Ureter (tissue), 1 donor: ENCODE data around the gene CWC25. TPM values are rescaled to one million over a fixed set of nuclear protein-coding genes. Genes with fewer than 3 reads are reported as not detected.
A peak's percentile ranks its signal among the peaks of the same experiment; 100 is the strongest.
"Not testable (repeated sequence)": the region's sequence is repeated elsewhere in the genome, so short reads cannot be mapped to it uniquely, and the experiment has no call there.

Experiments used
- DNase-seq: peaks from one replicate; pipeline ENCODE4 v3.0.0-alpha.2; 2020; ENCODE audit warnings: low spot score
- total RNA-seq: library from RNA; stranded (reverse); gene quantifications from one replicate; pipeline ENCODE4 v1.2.4, GENCODE V29; 2023
- donor health status: DM: yes; HTN: yes; CAD: no.

Gene CWC25
- total RNA-seq, 1 donor from 2014 or later: 29.0 TPM

- peak; percentile 96 for DNase-seq
Measured at GRCh38 chr17:38853292-38854219, 28.4 kb upstream of the CWC25 start, which contains the start of gene RPL23. Gene RPL23, minus strand, starts transcription at chr17:38853721. Its CDS starts 11 bp downstream, at chr17:38853710.

GRCh38 chr17:38852771-38853291, 27.7 kb upstream of the CWC25 start:
- DNase-seq: no peak

- DNase-seq: no peak
Measured at GRCh38 chr17:38851434-38851833, 26.3 kb upstream of the CWC25 start.

- DNase-seq: no peak
Measured at GRCh38 chr17:38850374-38850773, 25.3 kb upstream of the CWC25 start.

- DNase-seq: no peak
Measured at GRCh38 chr17:38848939-38849605, 24.0 kb upstream of the CWC25 start.

- DNase-seq: no peak
Measured at GRCh38 chr17:38848557-38848891, 23.4 kb upstream of the CWC25 start.

GRCh38 chr17:38844261-38844757, 19.2 kb upstream of the CWC25 start:
- DNase-seq: peak; percentile 65

GRCh38 chr17:38825762-38826247, 684 bp upstream of the CWC25 start:
- no peak for DNase-seq

- no peak for DNase-seq
Measured at GRCh38 chr17:38815576-38816193, 9.4 kb downstream of the CWC25 start.

- no peak for DNase-seq
Measured at GRCh38 chr17:38809828-38810227, 15.3 kb downstream of the CWC25 start.

GRCh38 chr17:38800237-38800760, 24.8 kb downstream of the CWC25 start:
- DNase-seq: no peak

- peak; percentile 96 for DNase-seq
Measured at GRCh38 chr17:38799501-38800236, 25.5 kb downstream of the CWC25 start, which contains the start of gene PIP4K2B. Gene PIP4K2B, minus strand, starts transcription at chr17:38799556. Its CDS starts 132 bp downstream, at chr17:38799424.

GRCh38 chr17:38798614-38799500, 26.3 kb downstream of the CWC25 start:
- peak; percentile 61 for DNase-seq

GRCh38 chr17:38797828-38798227, 27.3 kb downstream of the CWC25 start:
- DNase-seq: no peak

GRCh38 chr17:38797158-38797490, 28.0 kb downstream of the CWC25 start:
- DNase-seq: no peak

- no peak for DNase-seq
Measured at GRCh38 chr17:38796451-38797157, 28.5 kb downstream of the CWC25 start.

- DNase-seq: no peak
Measured at GRCh38 chr17:38794221-38794620, 30.9 kb downstream of the CWC25 start.

- DNase-seq: no peak
Measured at GRCh38 chr17:38791162-38791561, 34.0 kb downstream of the CWC25 start.

GRCh38 chr17:38790148-38790707, 34.9 kb downstream of the CWC25 start:
- not testable (repeated sequence) for DNase-seq
